Measurements from ENCODE around the gene SMIM44.

GRCh38 chr19:3521104-3521445 lies 37.8 kb upstream of the SMIM44 start:
- TF ChIP-seq POLR2A (IDR thresholded peaks at IDR 0.05) (no peak), EP300 (IDR thresholded peaks at IDR 0.05) (no peak)
- TF ChIP-seq, protein P1, sequence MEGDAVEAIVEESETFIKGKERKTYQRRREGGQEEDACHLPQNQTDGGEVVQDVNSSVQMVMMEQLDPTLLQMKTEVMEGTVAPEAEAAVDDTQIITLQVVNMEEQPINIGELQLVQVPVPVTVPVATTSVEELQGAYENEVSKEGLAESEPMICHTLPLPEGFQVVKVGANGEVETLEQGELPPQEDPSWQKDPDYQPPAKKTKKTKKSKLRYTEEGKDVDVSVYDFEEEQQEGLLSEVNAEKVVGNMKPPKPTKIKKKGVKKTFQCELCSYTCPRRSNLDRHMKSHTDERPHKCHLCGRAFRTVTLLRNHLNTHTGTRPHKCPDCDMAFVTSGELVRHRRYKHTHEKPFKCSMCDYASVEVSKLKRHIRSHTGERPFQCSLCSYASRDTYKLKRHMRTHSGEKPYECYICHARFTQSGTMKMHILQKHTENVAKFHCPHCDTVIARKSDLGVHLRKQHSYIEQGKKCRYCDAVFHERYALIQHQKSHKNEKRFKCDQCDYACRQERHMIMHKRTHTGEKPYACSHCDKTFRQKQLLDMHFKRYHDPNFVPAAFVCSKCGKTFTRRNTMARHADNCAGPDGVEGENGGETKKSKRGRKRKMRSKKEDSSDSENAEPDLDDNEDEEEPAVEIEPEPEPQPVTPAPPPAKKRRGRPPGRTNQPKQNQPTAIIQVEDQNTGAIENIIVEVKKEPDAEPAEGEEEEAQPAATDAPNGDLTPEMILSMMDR (IDR thresholded peaks at IDR 0.05) = no peak
